ENCODE results near the gene CYTH1.
"Not testable (repeated sequence)": the region's sequence is repeated elsewhere in the genome, so short reads cannot be mapped to it uniquely, and the experiment has no call there.

CYTH1 gene

DNA sequence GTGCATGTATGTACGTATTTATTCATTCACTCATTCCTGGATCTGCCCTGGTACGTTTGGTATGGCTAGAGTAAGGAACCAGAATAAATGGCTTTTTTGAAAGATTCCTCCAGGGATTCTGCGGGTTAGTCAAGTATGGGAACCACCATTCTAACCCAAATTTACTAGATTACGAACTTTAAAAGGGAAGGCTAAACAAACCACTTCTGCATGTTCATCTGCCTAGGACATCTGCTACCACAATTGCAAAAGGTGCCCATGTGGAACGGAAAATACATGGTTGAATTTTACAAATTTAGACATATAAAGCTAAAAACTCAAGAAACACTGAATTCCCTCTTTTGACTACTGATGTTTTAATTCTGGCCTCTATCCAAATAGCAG lies 22.1 kb downstream of the CYTH1 start:
- DNase-seq (ENCODE audit: low spot score): no peak

- no peak for DNase-seq (ENCODE audit: low spot score)
Observed at GRCh38 chr17:78759203-78759968, 22.7 kb downstream of the CYTH1 start.

- DNase-seq (ENCODE audit: low spot score): no peak
Observed at GRCh38 chr17:78753316-78754250, 28.5 kb downstream of the CYTH1 start.

DNA sequence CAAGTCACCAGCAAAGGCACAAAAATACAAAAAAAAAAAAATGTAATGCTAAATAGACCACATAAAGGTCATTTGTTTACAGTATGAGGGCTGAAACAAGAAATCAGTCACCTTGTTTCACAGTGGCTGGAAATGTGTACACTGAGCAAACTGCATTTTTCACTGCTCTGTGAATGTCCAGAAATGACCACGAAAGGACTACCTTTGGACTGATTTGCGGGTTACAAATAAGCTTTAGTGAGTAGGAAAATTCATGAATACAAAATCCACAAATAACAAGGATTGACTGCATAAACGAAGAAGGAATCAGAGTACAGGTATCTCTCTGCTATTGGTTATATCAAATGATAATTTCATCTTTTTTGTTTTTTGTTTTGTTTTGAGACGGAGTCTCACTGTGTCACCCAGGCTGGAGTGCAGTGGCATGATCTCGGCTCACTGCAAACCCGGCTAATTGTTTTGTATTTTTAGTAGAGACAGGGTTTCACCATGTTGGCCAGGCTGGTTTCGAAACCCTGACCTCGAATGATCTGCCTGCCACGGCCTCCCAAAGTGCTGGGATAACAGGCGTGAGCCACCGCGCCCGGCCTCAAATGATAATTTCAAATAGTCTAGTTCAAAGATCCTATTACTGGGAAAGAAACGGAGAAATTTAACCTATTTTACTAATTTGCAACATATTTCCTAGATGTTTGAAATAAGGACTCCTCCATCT lies 30.5 kb downstream of the CYTH1 start:
- DNase-seq (ENCODE audit: low spot score): no peak

DNA sequence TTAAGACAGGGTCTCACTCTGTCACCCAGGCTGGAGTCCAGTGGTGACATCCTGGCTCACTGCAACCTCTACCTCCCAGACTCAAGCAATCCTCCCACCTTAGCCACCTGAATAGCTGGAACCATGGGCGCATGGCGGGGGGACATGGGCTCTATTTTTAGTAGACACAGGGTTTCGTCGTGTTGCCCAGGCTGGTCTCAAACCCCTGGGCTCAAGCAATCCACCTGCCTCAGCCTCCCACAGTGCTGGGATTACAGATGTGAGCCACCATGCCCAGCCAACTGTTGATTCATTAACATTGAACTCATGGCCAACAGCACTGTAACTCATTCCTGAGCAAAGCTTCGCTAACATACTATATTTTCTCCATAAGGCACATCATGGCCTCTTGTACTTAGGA lies 31.1 kb downstream of the CYTH1 start:
- not testable (repeated sequence) for DNase-seq (ENCODE audit: low spot score)

GRCh38 chr17:78748730-78749317 lies 33.2 kb downstream of the CYTH1 start:
- no peak for DNase-seq (ENCODE audit: low spot score)

DNA sequence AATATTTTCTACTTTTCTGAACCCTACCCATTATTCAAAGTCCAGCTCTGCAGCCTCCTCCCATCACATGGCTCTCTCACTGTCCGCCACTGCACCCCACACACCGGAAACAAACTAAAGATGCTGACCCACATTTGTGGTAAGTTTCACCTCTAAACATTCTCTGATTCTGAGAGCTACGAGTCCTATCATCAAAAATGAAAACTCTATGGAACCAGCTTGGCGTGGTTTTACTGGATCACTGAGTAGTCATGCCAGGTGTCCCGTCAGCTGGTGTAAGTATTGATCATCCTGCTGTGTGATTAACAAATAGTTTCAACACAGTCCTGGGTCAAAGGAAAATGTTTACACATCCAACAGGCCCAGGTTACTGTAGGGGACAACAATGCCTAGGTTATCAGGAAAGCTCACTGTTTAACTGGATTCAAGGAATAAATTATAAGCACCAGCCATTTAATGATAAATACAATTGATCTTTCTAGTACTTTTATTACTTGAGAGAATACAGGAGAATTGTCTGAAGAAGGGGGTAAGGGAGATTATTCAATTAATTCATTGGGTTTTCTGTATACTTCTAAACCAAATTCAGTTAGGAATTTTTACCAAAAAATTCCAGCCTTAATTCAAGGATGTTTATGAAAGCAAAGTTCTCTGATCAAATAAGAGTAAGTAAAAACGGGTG lies 33.9 kb downstream of the CYTH1 start:
- no peak for DNase-seq (ENCODE audit: low spot score)

DNA sequence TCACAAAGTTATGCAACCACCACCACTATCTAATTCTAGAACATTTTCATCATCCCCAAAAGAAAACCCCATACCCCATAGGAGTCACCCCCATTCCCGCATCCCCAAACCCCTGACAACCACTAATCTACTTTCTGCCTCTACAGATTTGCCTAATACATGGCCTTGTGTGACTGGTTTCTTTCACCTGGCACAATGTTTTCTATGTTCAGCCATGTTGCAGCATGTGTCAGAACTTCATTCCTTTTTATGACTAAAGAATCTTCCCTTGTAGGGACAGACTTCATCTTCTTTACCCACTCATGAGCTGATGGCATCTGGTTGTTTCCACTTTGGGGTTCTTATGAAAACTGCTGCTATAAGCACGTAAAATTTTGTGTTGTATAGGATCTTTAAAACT lies 34.6 kb downstream of the CYTH1 start:
- no peak for DNase-seq (ENCODE audit: low spot score)

- DNase-seq (ENCODE audit: low spot score): no peak
Observed at GRCh38 chr17:78746949-78747269, 35.2 kb downstream of the CYTH1 start.

- no peak for DNase-seq (ENCODE audit: low spot score)
Observed at GRCh38 chr17:78746263-78746948, 35.7 kb downstream of the CYTH1 start.

GRCh38 chr17:78745407-78746088 lies 36.5 kb downstream of the CYTH1 start:
- peak; percentile 46 for DNase-seq (ENCODE audit: low spot score)

DNA sequence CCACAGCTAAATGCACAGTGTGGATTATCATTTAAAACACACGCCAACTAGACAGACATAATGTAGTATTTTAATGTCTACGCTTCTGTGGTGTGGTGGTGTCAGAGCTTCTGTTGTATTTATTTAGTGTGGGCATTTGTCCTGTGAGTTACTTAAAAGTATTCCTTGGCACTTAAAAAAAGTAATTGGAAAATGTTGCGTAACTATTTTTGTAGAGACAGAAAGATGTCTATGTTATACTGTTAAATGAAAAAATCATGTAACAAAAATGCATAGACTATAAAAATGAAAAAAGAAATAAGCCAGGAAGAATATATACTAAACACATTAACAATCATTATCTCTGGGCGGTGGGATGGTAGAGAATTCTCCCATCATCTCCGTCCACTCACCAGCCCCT lies 39.2 kb downstream of the CYTH1 start:
- DNase-seq (ENCODE audit: low spot score): no peak

- no peak for DNase-seq (ENCODE audit: low spot score)
Observed at GRCh38 chr17:78741644-78742284, 40.3 kb downstream of the CYTH1 start.

- DNase-seq (ENCODE audit: low spot score): no peak
Observed at GRCh38 chr17:78739331-78739931, 42.6 kb downstream of the CYTH1 start.

DNA sequence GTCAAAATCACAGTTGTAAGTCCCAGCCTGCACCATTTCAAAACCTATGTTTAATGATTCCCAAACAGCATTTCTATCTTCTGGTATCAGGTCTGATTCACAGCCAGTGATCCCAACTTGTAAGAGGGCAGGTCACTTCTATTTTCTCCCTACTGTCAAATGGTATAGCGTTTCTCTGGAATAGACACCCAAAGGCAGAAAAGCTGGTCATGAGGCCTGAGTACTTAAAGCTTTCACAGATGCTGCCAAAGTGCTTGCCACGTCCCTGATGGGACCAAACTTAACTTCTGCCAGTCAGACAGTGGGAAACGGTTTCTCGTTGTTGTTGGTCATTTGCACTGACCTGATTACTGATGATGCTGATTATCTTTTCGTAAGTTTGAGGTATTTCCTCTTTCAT lies 43.4 kb downstream of the CYTH1 start:
- DNase-seq (ENCODE audit: low spot score): no peak

DNA sequence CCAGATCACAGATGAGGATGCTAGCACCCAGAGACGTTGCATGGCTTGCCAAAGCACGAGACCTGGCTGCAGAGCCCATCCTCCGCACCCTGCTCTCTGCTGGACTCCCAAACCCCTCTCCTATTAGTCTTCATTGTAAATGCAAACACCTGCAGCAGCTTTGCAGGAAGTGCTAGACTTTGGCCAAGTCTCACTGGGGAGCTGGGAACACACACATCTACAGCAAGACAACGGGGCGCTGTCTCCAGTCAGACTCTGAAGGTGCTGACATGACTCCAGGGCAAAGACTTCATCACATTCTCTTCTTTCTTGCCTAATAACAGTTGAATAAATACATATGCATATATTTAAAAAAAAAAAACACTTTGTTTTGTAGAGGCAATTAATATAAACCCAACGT lies 43.8 kb downstream of the CYTH1 start:
- no peak for DNase-seq (ENCODE audit: low spot score)

DNA sequence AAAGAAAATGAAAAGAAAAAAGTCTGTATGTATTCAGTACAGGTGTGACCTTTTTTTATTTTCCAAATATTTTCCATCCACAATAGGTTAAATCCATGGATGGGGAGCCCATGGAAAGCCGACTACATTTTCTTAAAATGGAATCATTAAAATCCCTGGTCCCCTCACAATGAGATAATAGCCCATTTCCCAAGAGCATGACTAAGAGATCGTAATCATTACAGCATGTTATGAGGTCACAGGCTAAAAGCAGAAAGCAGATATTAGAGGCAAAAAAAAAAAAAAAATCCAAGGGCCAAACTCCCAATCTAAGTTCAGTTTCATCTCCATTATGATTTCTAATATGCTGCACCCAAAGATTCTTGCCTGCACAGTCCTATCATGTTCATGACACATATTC lies 44.7 kb downstream of the CYTH1 start:
- DNase-seq (ENCODE audit: low spot score): peak; percentile 59

- peak; percentile 93 for DNase-seq (ENCODE audit: low spot score)
Observed at GRCh38 chr17:78736526-78737079, 45.5 kb downstream of the CYTH1 start.

DNA sequence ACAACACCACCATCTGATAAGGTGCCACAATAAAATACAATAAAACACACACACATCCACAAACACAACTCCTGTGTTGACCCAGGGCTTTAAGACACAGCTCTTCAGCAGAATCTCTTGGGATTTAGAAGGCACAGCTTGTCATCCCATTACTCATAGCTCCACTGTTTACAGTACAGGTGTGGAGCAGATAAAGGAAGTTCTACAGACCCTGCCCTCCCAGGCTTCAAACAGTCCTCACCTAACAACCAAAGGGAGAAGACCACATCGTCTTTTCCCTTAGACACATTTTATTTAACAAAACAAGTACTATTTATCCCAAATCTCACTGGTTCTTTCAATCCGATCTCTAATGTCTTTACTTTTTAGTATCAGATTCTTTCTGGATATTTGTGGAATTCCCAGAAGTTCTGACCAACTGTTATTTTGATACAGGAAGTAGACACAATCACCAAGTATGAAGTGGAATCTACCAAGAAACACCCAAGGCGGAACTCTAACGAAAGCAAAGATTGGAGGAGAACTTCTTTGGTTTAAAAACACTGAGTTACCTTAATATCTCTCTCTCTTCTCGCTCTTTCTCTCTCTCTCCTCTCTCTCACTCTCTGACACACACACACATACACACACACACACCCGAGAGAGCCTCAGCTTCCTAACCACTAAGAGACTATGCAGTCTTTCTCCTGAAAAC lies 46.1 kb downstream of the CYTH1 start:
- DNase-seq (ENCODE audit: low spot score): peak; percentile 85

Measured in LoVo (cell line).